VCaP (cell line): ENCODE measurements around the gene ABCA5.

ENCODE experiments used
- H3K27ac ChIP-seq: fragments of 450-650 bp; 2 replicates; pipeline ENCODE4 v1.5.1; 2017
- TF ChIP-seq, protein P1 (sequence below): fragments of 450-650 bp; conservative IDR thresholded peaks from 2 replicates; pipeline ENCODE4 v1.5.1; 2017; ENCODE audit warnings: mild to moderate bottlenecking, moderate library complexity

Gene ABCA5

DNA sequence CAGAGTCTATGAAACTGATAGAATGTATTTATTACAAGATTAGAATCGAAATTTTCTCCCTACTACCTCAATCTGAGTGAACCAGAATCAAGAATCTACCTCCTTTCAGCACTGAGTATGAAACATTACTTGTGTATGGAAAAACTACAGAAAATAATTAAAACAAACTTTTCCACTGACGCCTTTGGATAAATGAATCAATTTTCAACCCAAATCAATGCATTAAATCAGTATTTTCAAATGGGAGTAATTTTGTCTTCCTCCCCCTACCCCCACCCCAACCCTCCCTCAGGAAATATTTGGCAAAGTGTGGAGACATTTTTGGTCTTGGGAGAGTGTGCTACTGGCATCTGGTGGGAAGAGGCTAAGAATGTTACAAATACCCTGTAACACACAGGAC, 90.5 kb downstream of the ABCA5 start:
- TF ChIP-seq, protein P1, sequence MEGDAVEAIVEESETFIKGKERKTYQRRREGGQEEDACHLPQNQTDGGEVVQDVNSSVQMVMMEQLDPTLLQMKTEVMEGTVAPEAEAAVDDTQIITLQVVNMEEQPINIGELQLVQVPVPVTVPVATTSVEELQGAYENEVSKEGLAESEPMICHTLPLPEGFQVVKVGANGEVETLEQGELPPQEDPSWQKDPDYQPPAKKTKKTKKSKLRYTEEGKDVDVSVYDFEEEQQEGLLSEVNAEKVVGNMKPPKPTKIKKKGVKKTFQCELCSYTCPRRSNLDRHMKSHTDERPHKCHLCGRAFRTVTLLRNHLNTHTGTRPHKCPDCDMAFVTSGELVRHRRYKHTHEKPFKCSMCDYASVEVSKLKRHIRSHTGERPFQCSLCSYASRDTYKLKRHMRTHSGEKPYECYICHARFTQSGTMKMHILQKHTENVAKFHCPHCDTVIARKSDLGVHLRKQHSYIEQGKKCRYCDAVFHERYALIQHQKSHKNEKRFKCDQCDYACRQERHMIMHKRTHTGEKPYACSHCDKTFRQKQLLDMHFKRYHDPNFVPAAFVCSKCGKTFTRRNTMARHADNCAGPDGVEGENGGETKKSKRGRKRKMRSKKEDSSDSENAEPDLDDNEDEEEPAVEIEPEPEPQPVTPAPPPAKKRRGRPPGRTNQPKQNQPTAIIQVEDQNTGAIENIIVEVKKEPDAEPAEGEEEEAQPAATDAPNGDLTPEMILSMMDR, result no peak
- no peak overlapping the region for H3K27ac ChIP-seq

DNA sequence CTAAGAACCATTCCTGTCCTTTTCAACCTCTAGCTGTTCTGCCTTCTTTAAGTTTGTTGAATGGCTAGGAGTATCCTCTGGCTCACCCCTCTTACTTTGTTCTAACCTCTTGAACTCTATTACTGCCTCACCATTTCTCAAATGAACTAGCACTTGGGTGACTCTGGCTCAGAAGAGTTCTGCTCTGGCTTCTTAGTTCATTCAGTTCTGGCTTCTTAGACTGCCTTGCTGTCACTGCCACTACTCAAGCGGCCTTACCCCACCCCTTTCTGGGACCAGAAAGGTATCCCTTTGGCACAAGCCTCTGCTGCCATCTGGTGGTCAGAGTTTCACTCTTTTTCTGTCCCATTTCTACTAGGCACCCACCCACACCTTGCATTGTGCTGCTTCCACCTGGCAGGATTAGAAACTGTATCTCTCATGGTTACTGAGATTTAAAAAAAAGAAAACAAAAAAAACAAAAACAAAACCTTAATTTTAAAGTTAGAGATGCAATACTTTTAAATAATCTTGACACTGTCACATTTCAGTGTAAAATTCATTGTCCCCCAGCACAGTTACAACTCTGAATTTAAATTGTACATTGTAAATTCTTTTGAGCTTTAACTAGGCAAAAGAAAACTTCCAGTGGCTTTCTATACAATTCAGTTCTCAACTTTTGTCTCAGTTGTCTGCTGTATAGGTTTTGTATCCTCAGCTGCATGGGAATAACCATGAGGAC, 91.4 kb downstream of the ABCA5 start:
- TF ChIP-seq, protein P1, result peak; percentile 94
- H3K27ac ChIP-seq, result no peak overlapping the region

DNA sequence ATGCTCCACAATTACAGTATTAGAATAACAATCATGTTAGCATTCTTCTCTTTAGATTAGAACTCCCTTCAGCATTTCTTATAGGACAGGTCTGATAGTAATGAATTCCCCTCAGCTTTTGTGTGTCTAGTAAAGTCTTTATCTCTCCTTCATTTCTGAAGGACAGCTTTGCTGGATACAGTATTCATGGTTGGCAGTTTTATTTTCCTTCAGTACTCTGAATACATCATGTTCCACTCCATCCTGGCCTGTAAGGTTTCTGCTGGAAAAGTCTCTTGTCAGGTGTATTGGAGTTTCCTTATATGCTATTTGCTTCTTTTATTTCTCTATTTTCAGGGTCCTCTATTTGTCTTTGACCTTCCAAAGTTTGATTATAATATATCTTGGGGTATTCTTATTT, 94.3 kb downstream of the ABCA5 start:
- TF ChIP-seq, protein P1, result no peak
- H3K27ac ChIP-seq, result no peak overlapping the region

DNA sequence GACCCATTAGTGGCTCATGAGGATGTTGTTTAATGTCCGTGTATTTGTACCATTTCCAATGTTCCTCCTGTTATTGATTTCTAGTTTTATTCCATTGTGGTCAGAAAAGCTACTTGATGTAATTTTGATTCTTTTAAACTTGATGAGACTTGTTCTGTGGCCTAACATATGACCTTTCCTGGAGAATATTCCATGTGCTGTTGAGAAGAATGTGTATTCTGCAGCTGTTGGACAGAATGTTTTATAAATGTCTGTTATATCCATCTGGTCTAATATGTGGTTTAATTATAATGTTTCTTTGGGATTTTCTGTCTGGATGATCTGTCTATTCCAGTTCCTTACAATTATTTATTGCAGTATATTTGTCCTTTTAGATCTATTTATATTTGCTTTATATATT, 95.4 kb downstream of the ABCA5 start:
- H3K27ac ChIP-seq, result no peak overlapping the region
- TF ChIP-seq, protein P1, result no peak

DNA sequence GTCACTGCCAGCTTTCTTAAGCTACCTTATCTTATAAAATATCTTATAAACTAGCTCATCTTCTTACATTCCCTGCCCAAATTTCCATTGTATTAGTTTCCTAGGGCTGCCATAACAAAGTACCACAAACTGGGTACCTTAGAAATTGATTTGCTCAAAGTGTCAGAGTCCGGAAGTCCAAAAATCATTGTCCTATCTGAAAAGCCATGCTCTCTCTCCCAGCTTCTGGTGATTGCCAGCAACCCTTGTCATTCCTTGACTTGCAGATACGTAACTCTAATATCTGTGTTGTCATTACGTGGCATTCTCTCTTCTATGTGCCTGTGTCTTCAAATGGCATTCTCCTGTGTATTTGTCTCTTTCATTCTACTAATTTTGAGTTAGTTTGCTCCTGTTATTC, 96.0 kb downstream of the ABCA5 start:
- H3K27ac ChIP-seq, result no peak overlapping the region
- TF ChIP-seq, protein P1, result no peak

DNA sequence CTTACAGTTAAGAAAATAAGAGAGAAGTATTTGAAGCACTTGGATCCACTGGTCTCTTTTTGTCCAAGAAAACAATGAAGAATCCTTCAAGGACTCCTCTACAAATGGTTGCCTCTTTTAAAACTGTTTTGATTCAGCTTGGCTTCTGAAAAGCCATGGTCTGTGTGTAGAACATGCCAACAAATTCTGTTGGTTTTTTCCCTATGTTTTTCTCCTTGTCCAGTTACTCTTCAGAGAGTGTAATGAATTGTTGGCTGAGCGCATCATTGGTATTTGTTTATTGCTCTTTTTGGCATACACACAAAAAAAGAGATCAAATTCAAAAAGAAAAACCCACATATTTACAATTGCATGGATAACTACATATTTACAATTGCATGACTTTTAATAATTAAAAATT, 98.4 kb downstream of the ABCA5 start, which contains the start of gene ABCA10:
TSS of gene ABCA10 (minus strand) at position 249 of the 400 bp plus-strand sequence. CDS start 3,466 bp downstream, outside the sequence.
- TF ChIP-seq, protein P1, result no peak
- H3K27ac ChIP-seq, result no peak within 1 kb of the TSS

GRCh38 chr17:69228018-69228417, 98.9 kb downstream of the ABCA5 start:
- no peak overlapping the region for H3K27ac ChIP-seq
- TF ChIP-seq, protein P1, result no peak
